ENCODE data around the gene WARS2. TPM values are rescaled to one million over a fixed set of nuclear protein-coding genes. Genes with fewer than 3 reads are reported as not detected.
A peak's percentile ranks its signal among the peaks of the same experiment; 100 is the strongest.

Gene WARS2
- total and polyA plus RNA-seq, 2 of the 8 experiments (the other 6 are each of a cell fraction or from before 2014, with no cell fraction given) = 4.3 to 12.9 TPM

- TF ChIP-seq EP300 (IDR thresholded peaks at IDR 0.05; ENCODE audit: borderline replicate concordance in 1 of 2, low read depth in 2 of 2, low read length in 2 of 2) = no peak
- no peak for TF ChIP-seq EGR1 (IDR thresholded peaks at IDR 0.05; ENCODE audit: borderline replicate concordance, low read depth, low read length)
- TF ChIP-seq, protein P1, sequence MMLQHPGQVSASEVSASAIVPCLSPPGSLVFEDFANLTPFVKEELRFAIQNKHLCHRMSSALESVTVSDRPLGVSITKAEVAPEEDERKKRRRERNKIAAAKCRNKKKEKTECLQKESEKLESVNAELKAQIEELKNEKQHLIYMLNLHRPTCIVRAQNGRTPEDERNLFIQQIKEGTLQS (IDR thresholded peaks at IDR 0.05; ENCODE audit: insufficient read depth, low read depth, low read length) = no peak
- no peak for TF ChIP-seq SP4 (IDR thresholded peaks at IDR 0.05; ENCODE audit: low read length)
- no peak for TF ChIP-seq POU5F1 (IDR thresholded peaks at IDR 0.05; ENCODE audit: low read depth, low read length)
- TF ChIP-seq ASH2L (IDR thresholded peaks at IDR 0.05; ENCODE audit: low read length) = peak; percentile 55
- TF ChIP-seq TCF12 (IDR thresholded peaks at IDR 0.05; ENCODE audit: low read depth, low read length) = 0 out of 2 replicates have a peak, but pooled peaks have one; percentile 3
- TF ChIP-seq KDM1A (IDR thresholded peaks at IDR 0.05; ENCODE audit: borderline replicate concordance, low read length) = no peak
- peak; percentile 86 for TF ChIP-seq TAF7 (optimal IDR thresholded peaks at IDR 0.05; ENCODE audit: borderline replicate concordance, low read depth, low read length)
- no peak for TF ChIP-seq ZNF274 (IDR thresholded peaks at IDR 0.05; ENCODE audit: borderline replicate concordance, extremely low read depth, low read length)
- TF ChIP-seq, protein P2, sequence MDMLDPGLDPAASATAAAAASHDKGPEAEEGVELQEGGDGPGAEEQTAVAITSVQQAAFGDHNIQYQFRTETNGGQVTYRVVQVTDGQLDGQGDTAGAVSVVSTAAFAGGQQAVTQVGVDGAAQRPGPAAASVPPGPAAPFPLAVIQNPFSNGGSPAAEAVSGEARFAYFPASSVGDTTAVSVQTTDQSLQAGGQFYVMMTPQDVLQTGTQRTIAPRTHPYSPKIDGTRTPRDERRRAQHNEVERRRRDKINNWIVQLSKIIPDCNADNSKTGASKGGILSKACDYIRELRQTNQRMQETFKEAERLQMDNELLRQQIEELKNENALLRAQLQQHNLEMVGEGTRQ (IDR thresholded peaks at IDR 0.05; ENCODE audit: low read length) = no peak
- TF ChIP-seq RAD21 (IDR thresholded peaks at IDR 0.05 in 1 of 2, conservative IDR thresholded peaks at IDR 0.05 in 1 of 2; ENCODE audit: low read depth in 2 of 2, low read length in 2 of 2) = no peak; a peak in 1 of 4 replicates
- no peak for TF ChIP-seq NANOG (IDR thresholded peaks at IDR 0.05; ENCODE audit: insufficient read depth, low read depth, low read length, poor library complexity, severe bottlenecking)
- 0 out of 2 replicates have a peak, but pooled peaks have one; percentile 74 for TF ChIP-seq GTF2F1 (IDR thresholded peaks at IDR 0.05; ENCODE audit: borderline replicate concordance, low read depth, low read length)
- TF ChIP-seq EZH2 (IDR thresholded peaks at IDR 0.05; ENCODE audit: low read depth, low read length, severe bottlenecking) = no peak
Observed at GRCh38 chr1:119140177-119141019, at the start of gene WARS2 (continued).

All from H1 (cell line).